ENCODE measurements around the gene CACNA1A. TPM values are rescaled to one million over a fixed set of nuclear protein-coding genes. Genes with fewer than 3 reads are reported as not detected.
"Not testable (repeated sequence)": the region's sequence is repeated elsewhere in the genome, so short reads cannot be mapped to it uniquely, and the experiment has no call there.

CACNA1A gene
- total RNA-seq, 1 donor from 2014 or later: 7.7 TPM

- H3K9me3 ChIP-seq: no peaks in the 10 kb centered on the region
- intact Hi-C loops (cut with DNase I): no loop called here
- no peak for DNase-seq (ENCODE audit: low spot score in 2 of 2)
- H3K36me3 ChIP-seq: no peaks in the 10 kb centered on the region
- no peak overlapping the region for H3K27ac ChIP-seq
- no peaks in the 10 kb centered on the region for H3K4me1 ChIP-seq
- H3K27me3 ChIP-seq: no peaks in the 10 kb centered on the region
- H3K4me3 ChIP-seq: no peak overlapping the region
- TF ChIP-seq, protein P1, sequence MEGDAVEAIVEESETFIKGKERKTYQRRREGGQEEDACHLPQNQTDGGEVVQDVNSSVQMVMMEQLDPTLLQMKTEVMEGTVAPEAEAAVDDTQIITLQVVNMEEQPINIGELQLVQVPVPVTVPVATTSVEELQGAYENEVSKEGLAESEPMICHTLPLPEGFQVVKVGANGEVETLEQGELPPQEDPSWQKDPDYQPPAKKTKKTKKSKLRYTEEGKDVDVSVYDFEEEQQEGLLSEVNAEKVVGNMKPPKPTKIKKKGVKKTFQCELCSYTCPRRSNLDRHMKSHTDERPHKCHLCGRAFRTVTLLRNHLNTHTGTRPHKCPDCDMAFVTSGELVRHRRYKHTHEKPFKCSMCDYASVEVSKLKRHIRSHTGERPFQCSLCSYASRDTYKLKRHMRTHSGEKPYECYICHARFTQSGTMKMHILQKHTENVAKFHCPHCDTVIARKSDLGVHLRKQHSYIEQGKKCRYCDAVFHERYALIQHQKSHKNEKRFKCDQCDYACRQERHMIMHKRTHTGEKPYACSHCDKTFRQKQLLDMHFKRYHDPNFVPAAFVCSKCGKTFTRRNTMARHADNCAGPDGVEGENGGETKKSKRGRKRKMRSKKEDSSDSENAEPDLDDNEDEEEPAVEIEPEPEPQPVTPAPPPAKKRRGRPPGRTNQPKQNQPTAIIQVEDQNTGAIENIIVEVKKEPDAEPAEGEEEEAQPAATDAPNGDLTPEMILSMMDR (IDR thresholded peaks at IDR 0.05): no peak
Measured at GRCh38 chr19:13267889-13268288, 238.4 kb downstream of the CACNA1A start.

DNA sequence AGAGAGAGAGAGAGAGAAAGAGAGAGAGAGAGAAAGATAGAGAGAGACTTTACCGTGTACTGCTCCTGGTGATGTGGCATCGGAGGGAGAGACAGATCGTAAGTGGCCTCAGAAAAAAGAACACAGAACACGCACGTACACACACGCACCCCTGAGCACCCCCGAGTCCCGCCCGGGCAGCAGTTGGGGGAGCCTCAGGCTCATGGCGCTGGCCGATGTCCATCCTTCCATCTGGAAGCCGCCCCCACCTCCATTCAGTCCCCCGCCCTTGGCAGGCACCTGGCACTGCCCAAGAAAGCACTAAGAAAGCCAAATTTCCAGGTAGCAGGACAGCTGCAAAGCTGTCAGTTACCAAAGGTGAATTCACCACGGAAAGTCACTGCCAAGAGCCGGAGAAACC is 239.1 kb downstream of the CACNA1A start:
- Histone ChIP-seq H3K9me3 (no peaks in the 10 kb centered on the region), H3K27me3 (no peaks in the 10 kb centered on the region), H3K4me1 (no peaks in the 10 kb centered on the region), H3K36me3 (no peaks in the 10 kb centered on the region), H3K27ac (no peak overlapping the region), H3K4me3 (no peak overlapping the region)
- intact Hi-C loops (cut with DNase I): no loop called here
- TF ChIP-seq, protein P1 (IDR thresholded peaks at IDR 0.05): no peak
- no peak for DNase-seq (ENCODE audit: low spot score in 2 of 2)

DNA sequence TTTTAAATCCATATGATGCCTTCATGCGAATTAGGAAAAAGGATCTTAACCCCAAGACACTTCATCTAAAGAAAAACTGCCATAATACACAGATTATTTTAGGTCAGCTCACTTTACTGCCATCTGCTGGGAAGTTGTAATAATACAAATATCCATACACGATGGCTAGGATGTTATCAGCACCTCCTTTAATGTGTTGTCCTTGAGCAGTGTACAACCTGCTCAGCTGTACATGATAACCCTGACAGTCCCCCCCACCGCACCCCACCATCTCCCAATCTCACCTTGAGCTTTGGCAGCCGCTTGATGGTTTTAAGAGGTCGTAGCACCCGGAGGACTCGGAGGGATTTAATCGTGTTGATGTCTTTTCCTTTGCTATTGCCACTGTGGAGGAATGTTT is 243.8 kb downstream of the CACNA1A start:
- Histone ChIP-seq H3K9me3 (no peaks in the 10 kb centered on the region), H3K27me3 (no peaks in the 10 kb centered on the region), H3K27ac (no peak overlapping the region), H3K4me1 (no peaks in the 10 kb centered on the region), H3K4me3 (no peak overlapping the region), H3K36me3 (no peaks in the 10 kb centered on the region)
- DNase-seq (ENCODE audit: low spot score in 2 of 2): no peak
- TF ChIP-seq, protein P1 (IDR thresholded peaks at IDR 0.05): peak; percentile 57 to 66 (median 64)
- intact Hi-C loops (cut with DNase I): loop anchor here (1.0 to 5.0 kb wide), 2 partner anchors 160 to 284 kb away; partner anchors contain the start of gene LYL1

DNA sequence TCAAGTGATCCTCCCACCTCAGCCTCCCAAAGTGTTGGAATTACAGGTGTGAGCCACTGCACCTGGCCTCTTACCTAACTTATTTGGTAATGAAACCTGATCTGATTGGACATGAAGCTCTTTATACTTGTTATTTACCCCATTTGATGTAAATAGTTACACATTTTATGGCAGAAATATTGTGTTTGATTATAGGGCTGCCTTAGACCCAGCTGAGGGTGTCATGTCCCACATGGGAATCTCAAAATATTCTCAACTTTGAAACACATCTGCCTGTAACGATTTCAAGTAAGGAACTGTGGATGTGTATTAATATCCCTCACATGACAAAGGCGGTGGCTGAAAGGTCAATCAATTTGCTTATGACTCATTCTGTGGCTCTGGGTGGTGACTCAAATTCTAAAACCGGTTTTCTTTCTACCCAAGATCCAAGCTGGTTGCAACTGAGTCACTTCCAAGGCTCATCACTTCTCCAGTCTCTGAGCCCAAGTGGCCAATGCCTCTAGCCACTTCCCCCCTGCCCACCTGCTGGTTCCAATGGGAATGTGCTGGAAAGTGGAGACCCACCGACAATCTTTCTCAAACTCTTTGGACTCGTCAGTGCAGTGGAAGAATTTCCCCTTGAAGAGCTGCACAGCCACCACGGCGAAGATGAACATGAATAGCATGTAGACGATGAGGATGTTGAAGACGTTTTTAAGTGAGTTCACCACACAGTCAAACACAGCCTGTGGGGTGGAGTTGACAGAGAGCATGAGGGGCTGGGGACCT is 245.2 kb downstream of the CACNA1A start:
- no peaks in the 10 kb centered on the region for H3K9me3 ChIP-seq
- DNase-seq (ENCODE audit: low spot score in 2 of 2): peak in 1 of 2 donors; percentile 64
- TF ChIP-seq, protein P1 (IDR thresholded peaks at IDR 0.05): no peak
- H3K27me3 ChIP-seq: no peaks in the 10 kb centered on the region
- intact Hi-C loops (cut with DNase I): loop anchor here (1.0 to 5.0 kb wide), 2 partner anchors 66 to 159 kb away; partner anchors contain the start of gene LYL1
- no peaks in the 10 kb centered on the region for H3K36me3 ChIP-seq
- H3K27ac ChIP-seq: no peak overlapping the region
- H3K4me3 ChIP-seq: no peak overlapping the region
- no peaks in the 10 kb centered on the region for H3K4me1 ChIP-seq

DNA sequence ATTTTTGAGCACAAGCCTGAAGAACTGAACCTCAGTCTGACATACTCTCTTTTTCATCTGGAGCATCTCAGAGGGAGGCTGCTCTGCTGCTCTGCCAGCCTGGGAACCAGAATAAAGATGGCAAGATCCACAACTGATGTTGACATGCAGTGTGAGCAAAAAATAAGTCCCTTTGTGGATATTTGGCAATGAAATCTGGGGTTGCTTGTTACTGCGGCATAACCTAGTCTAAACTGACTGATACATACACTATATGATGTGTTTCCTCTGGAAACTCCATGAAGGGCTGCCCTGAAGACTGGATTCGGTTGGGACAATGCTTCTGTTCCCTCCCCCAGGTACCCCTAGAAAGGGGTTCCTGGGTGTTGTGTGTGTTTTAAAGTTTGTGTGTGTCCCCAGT is 249.4 kb downstream of the CACNA1A start:
- no peaks in the 10 kb centered on the region for H3K27me3 ChIP-seq
- no peaks in the 10 kb centered on the region for H3K4me1 ChIP-seq
- H3K27ac ChIP-seq: no peak overlapping the region
- TF ChIP-seq, protein P1 (IDR thresholded peaks at IDR 0.05): no peak
- H3K36me3 ChIP-seq: no peaks in the 10 kb centered on the region
- no peak overlapping the region for H3K4me3 ChIP-seq
- intact Hi-C loops (cut with DNase I): no loop called here
- DNase-seq (ENCODE audit: low spot score in 2 of 2): no peak
- no peaks in the 10 kb centered on the region for H3K9me3 ChIP-seq

- H3K4me1 ChIP-seq; DNase-seq (ENCODE audit: low spot score in 2 of 2); H3K27me3 ChIP-seq; intact Hi-C loops (cut with DNase I); H3K4me3 ChIP-seq; H3K27ac ChIP-seq; H3K36me3 ChIP-seq; H3K9me3 ChIP-seq: not testable (repeated sequence)
Measured at GRCh38 chr19:13256398-13256797, 249.9 kb downstream of the CACNA1A start.

All from ascending aorta (tissue), 2 donors.